Thyroid gland (tissue), 4 donors: ENCODE measurements around the gene SZRD1. TPM values are rescaled to one million over a fixed set of nuclear protein-coding genes. Genes with fewer than 3 reads are reported as not detected.

Experiments used
- DNase-seq, 2 donors: peaks; one replicate each; pipeline ENCODE4 v3.0.0-alpha.2; 2019
- H3K27ac ChIP-seq, 3 donors: fragments of 200-600 bp; sonication (generic); 1 replicate in 2 of 3; 2 replicates in 1 of 3; pipeline ENCODE4 v1.5.1; 2016 to 2019; ENCODE audit warnings: mild to moderate bottlenecking in 1 of 3, moderate library complexity in 1 of 3
- H3K27me3 ChIP-seq: fragments of 200-600 bp; sonication (generic); one replicate; pipeline ENCODE4 v1.5.1; 2019
- H3K36me3 ChIP-seq, 2 donors: fragments of 200-600 bp; sonication (generic); one replicate each; pipeline ENCODE4 v1.5.1; 2016 to 2019
- H3K4me1 ChIP-seq, 2 donors: fragments of 200-600 bp; sonication (generic); one replicate each; pipeline ENCODE4 v1.5.1; 2017 to 2019
- H3K4me3 ChIP-seq, 3 donors: fragments of 200-600 bp; sonication (generic); replicated peaks in 1 of 3; 1 replicate in 2 of 3; 2 replicates in 1 of 3; pipeline ENCODE4 v1.5.1; 2016; ENCODE audit warnings: mild to moderate bottlenecking in 1 of 3
- H3K9me3 ChIP-seq: fragments of 200-600 bp; sonication (generic); one replicate; pipeline ENCODE4 v1.5.1; 2017
- CTCF ChIP-seq, 6 experiments: fragments of 200-600 bp in 3 of 6; fragments of 450-650 bp in 3 of 6; sonication (generic) in 3 of 6; IDR thresholded peaks; one replicate each; pipeline ENCODE4 v1.5.1; 2016 to 2019; ENCODE audit warnings: antibody characterized with exemption in 6 of 6, mild to moderate bottlenecking in 2 of 6, inconsistent platforms in 1 of 6, moderate library complexity in 1 of 6
- POLR2A ChIP-seq, 2 donors: fragments of 450-650 bp; IDR thresholded peaks; one replicate each; pipeline ENCODE4 v1.6.1; 2017; ENCODE audit warnings: antibody characterized with exemption in 2 of 2, mild to moderate bottlenecking in 2 of 2, moderate library complexity in 1 of 2
- WGBS, 2 donors: methylation state at CpG; one replicate each; pipeline ENCODE4 v1.1.5; 2017; 5-methylcytosine and 5-hydroxymethylcytosine counted together
- intact Hi-C: fragments of 100-400 bp; cut with DNase I; formaldehyde crosslinking; loops from one replicate; pipeline ENCODE4 v1.15.1; 2023
- total RNA-seq, 4 donors: library from RNA; depleted of rRNA; stranded (reverse); fragments of >200 nt; gene quantifications; one replicate each; pipeline ENCODE4 v1.2.3, GENCODE V29; 2016

Gene SZRD1
- total RNA-seq, result 10 to 100 TPM; 59.4 to 82.8 (median 74.4) TPM

GRCh38 chr1:16366722-16367257 lies at the start of gene SZRD1:
SZRD1 (plus strand) TSS chr1:16367242; CDS start chr1:16367258, 16 bp downstream.
- H3K27me3 ChIP-seq, result no peaks in the 10 kb centered on the region
- peak within 1 kb of the TSS; percentile 91 to 99 (median 99) for H3K27ac ChIP-seq
- peaks cover 17 to 25% of the 10 kb centered on the region in 2 donors for H3K4me1 ChIP-seq
- no peaks in the 10 kb centered on the region for H3K9me3 ChIP-seq
- TF ChIP-seq CTCF (IDR thresholded peaks at IDR 0.05), result no peak
- no peak for TF ChIP-seq POLR2A (IDR thresholded peaks at IDR 0.05)
- DNase-seq, result peak; percentile 98
- WGBS, 2 donors, result 4 to 5% methylated on average over 21 to 24 of the region's 24 CpGs
- peak within 1 kb of the TSS; percentile 34 to 86 (median 62) for H3K4me3 ChIP-seq
- H3K36me3 ChIP-seq, result no peaks in the 10 kb centered on the region
- intact Hi-C loops, result no loop called here

- Histone ChIP-seq H3K4me1 (peaks cover 11 to 26% of the 10 kb centered on the region in 2 donors), H3K4me3 (no peak overlapping the region), H3K36me3 (peaks cover 6 to 14% of the 10 kb centered on the region in 2 donors), H3K27ac (no peak overlapping the region), H3K9me3 (no peaks in the 10 kb centered on the region), H3K27me3 (no peaks in the 10 kb centered on the region)
- peak in 1 of 2 donors; percentile 27 for DNase-seq
- intact Hi-C loops, result no loop called here
- WGBS, 2 donors, result 52 to 72% methylated on average over 3 of the region's 3 CpGs
- TF ChIP-seq CTCF (IDR thresholded peaks at IDR 0.05), result no peak
- no peak for TF ChIP-seq POLR2A (IDR thresholded peaks at IDR 0.05)
Measured at GRCh38 chr1:16318555-16318954, 48.5 kb upstream of the SZRD1 start.

GRCh38 chr1:16321176-16321867 lies 45.7 kb upstream of the SZRD1 start:
- no peaks in the 10 kb centered on the region for H3K36me3 ChIP-seq
- no peak for DNase-seq
- WGBS, 2 donors, result 63 to 68% methylated on average over 4 of the region's 4 CpGs
- H3K27me3 ChIP-seq, result no peaks in the 10 kb centered on the region
- H3K9me3 ChIP-seq, result no peaks in the 10 kb centered on the region
- no peak overlapping the region for H3K4me3 ChIP-seq
- TF ChIP-seq CTCF (IDR thresholded peaks at IDR 0.05) (no peak), POLR2A (IDR thresholded peaks at IDR 0.05) (no peak)
- H3K27ac ChIP-seq, result no peak overlapping the region
- intact Hi-C loops, result no loop called here
- peaks cover 17 to 19% of the 10 kb centered on the region in 2 donors for H3K4me1 ChIP-seq

- H3K4me3 ChIP-seq, result no peak overlapping the region
- no peaks in the 10 kb centered on the region for H3K27me3 ChIP-seq
- TF ChIP-seq CTCF (IDR thresholded peaks at IDR 0.05), result no peak
- TF ChIP-seq POLR2A (IDR thresholded peaks at IDR 0.05), result no peak
- no peaks in the 10 kb centered on the region for H3K36me3 ChIP-seq
- H3K4me1 ChIP-seq, result peaks cover 16 to 23% of the 10 kb centered on the region in 2 donors
- intact Hi-C loops, result no loop called here
- H3K27ac ChIP-seq, result peak overlapping the region in 1 of 3 donors; percentile 9
- DNase-seq, result peak; percentile 55 to 71
- H3K9me3 ChIP-seq, result no peaks in the 10 kb centered on the region
- 87 to 88% methylated on average over 6 of the region's 6 CpGs for WGBS, 2 donors
Measured at GRCh38 chr1:16324456-16324890, 42.6 kb upstream of the SZRD1 start.

GRCh38 chr1:16326833-16327404 lies 40.1 kb upstream of the SZRD1 start:
- H3K4me1 ChIP-seq, result peaks cover 12 to 16% of the 10 kb centered on the region in 2 donors

More at GRCh38 chr1:16326833-16327404, 40.1 kb upstream of the SZRD1 start:
- Histone ChIP-seq H3K27ac (no peak overlapping the region), H3K9me3 (no peaks in the 10 kb centered on the region), H3K4me3 (no peak overlapping the region), H3K36me3 (no peaks in the 10 kb centered on the region), H3K27me3 (no peaks in the 10 kb centered on the region)
- intact Hi-C loops, result no loop called here
- DNase-seq, result no peak
- WGBS, 2 donors, result 55 to 59% methylated on average over 5 of the region's 5 CpGs
- no peak for TF ChIP-seq CTCF (IDR thresholded peaks at IDR 0.05)
- no peak for TF ChIP-seq POLR2A (IDR thresholded peaks at IDR 0.05)
